ENCODE results near the gene THSD7B.

The THSD7B gene

GRCh38 chr2:137133225-137133624 lies 367.9 kb downstream of the THSD7B start:
- H3K36me3 ChIP-seq (ENCODE audit: control insufficient read depth, low read length), result no peaks in the 10 kb centered on the region
- no peaks in the 10 kb centered on the region for H3K9me2 ChIP-seq (replicated peaks; ENCODE audit: control insufficient read depth, low read length)
- H3F3A ChIP-seq (ENCODE audit: control insufficient read depth, insufficient read depth), result no peaks in the 10 kb centered on the region
- H3K27ac ChIP-seq (ENCODE audit: low read depth, low read length), result no peak overlapping the region
- H3K4me3 ChIP-seq (ENCODE audit: low read length), result no peak overlapping the region
- H3K9me3 ChIP-seq (ENCODE audit: control insufficient read depth, insufficient read depth, low read length), result no peaks in the 10 kb centered on the region
- H3K4me1 ChIP-seq (ENCODE audit: control insufficient read depth, low read length), result no peaks in the 10 kb centered on the region
- H4K20me1 ChIP-seq (ENCODE audit: control insufficient read depth, insufficient read depth, low read depth, low read length), result no peaks in the 10 kb centered on the region
- H3K27me3 ChIP-seq (ENCODE audit: control insufficient read depth, low read length), result no peaks in the 10 kb centered on the region
- TF ChIP-seq CTCF (IDR thresholded peaks at IDR 0.05; ENCODE audit: low read depth, low read length, poor library complexity, severe bottlenecking), result no peak
- TF ChIP-seq EZH2phosphoT487 (IDR thresholded peaks at IDR 0.05; ENCODE audit: borderline replicate concordance, low read length), result no peak
- H3K79me2 ChIP-seq (ENCODE audit: control insufficient read depth, low read length), result no peaks in the 10 kb centered on the region
- H3K4me2 ChIP-seq (ENCODE audit: low read length), result no peak overlapping the region

GRCh38 chr2:137138263-137138662 lies 372.9 kb downstream of the THSD7B start:
- Histone ChIP-seq H3K4me1 (ENCODE audit: control insufficient read depth, low read length) (no peaks in the 10 kb centered on the region), H3K79me2 (ENCODE audit: control insufficient read depth, low read length) (no peaks in the 10 kb centered on the region), H4K20me1 (ENCODE audit: control insufficient read depth, insufficient read depth, low read depth, low read length) (no peaks in the 10 kb centered on the region), H3K9me2 (replicated peaks; ENCODE audit: control insufficient read depth, low read length) (no peaks in the 10 kb centered on the region), H3K36me3 (ENCODE audit: control insufficient read depth, low read length) (no peaks in the 10 kb centered on the region), H3K9me3 (ENCODE audit: control insufficient read depth, insufficient read depth, low read length) (no peaks in the 10 kb centered on the region), H3K4me2 (ENCODE audit: low read length) (no peak overlapping the region), H3K27me3 (ENCODE audit: control insufficient read depth, low read length) (no peaks in the 10 kb centered on the region), H3K4me3 (ENCODE audit: low read length) (no peak overlapping the region), H3K27ac (ENCODE audit: low read depth, low read length) (no peak overlapping the region), H3F3A (ENCODE audit: control insufficient read depth, insufficient read depth) (no peaks in the 10 kb centered on the region)
- TF ChIP-seq EZH2phosphoT487 (IDR thresholded peaks at IDR 0.05; ENCODE audit: borderline replicate concordance, low read length) (no peak), CTCF (IDR thresholded peaks at IDR 0.05; ENCODE audit: low read depth, low read length, poor library complexity, severe bottlenecking) (no peak)

- H3K27me3 ChIP-seq (ENCODE audit: control insufficient read depth, low read length), result no peaks in the 10 kb centered on the region
- no peak overlapping the region for H3K4me2 ChIP-seq (ENCODE audit: low read length)
- TF ChIP-seq CTCF (IDR thresholded peaks at IDR 0.05; ENCODE audit: low read depth, low read length, poor library complexity, severe bottlenecking) (no peak), EZH2phosphoT487 (IDR thresholded peaks at IDR 0.05; ENCODE audit: borderline replicate concordance, low read length) (no peak)
- H3K9me2 ChIP-seq (replicated peaks; ENCODE audit: control insufficient read depth, low read length), result no peaks in the 10 kb centered on the region
- H4K20me1 ChIP-seq (ENCODE audit: control insufficient read depth, insufficient read depth, low read depth, low read length), result no peaks in the 10 kb centered on the region
- no peaks in the 10 kb centered on the region for H3K9me3 ChIP-seq (ENCODE audit: control insufficient read depth, insufficient read depth, low read length)
- no peak overlapping the region for H3K27ac ChIP-seq (ENCODE audit: low read depth, low read length)
- no peaks in the 10 kb centered on the region for H3K79me2 ChIP-seq (ENCODE audit: control insufficient read depth, low read length)
- H3F3A ChIP-seq (ENCODE audit: control insufficient read depth, insufficient read depth), result no peaks in the 10 kb centered on the region
- H3K36me3 ChIP-seq (ENCODE audit: control insufficient read depth, low read length), result no peaks in the 10 kb centered on the region
- no peak overlapping the region for H3K4me3 ChIP-seq (ENCODE audit: low read length)
- H3K4me1 ChIP-seq (ENCODE audit: control insufficient read depth, low read length), result no peaks in the 10 kb centered on the region
Measured at GRCh38 chr2:137151731-137152130, 386.4 kb downstream of the THSD7B start.

- H4K20me1 ChIP-seq (ENCODE audit: control insufficient read depth, insufficient read depth, low read depth, low read length), result no peaks in the 10 kb centered on the region
- no peaks in the 10 kb centered on the region for H3K4me1 ChIP-seq (ENCODE audit: control insufficient read depth, low read length)
- H3K27ac ChIP-seq (ENCODE audit: low read depth, low read length), result no peak overlapping the region
- no peaks in the 10 kb centered on the region for H3K9me3 ChIP-seq (ENCODE audit: control insufficient read depth, insufficient read depth, low read length)
- H3F3A ChIP-seq (ENCODE audit: control insufficient read depth, insufficient read depth), result no peaks in the 10 kb centered on the region
- H3K9me2 ChIP-seq (replicated peaks; ENCODE audit: control insufficient read depth, low read length), result no peaks in the 10 kb centered on the region
- H3K27me3 ChIP-seq (ENCODE audit: control insufficient read depth, low read length), result no peaks in the 10 kb centered on the region
- H3K4me3 ChIP-seq (ENCODE audit: low read length), result no peak overlapping the region
- no peaks in the 10 kb centered on the region for H3K79me2 ChIP-seq (ENCODE audit: control insufficient read depth, low read length)
- H3K36me3 ChIP-seq (ENCODE audit: control insufficient read depth, low read length), result no peaks in the 10 kb centered on the region
- H3K4me2 ChIP-seq (ENCODE audit: low read length), result no peak overlapping the region
- TF ChIP-seq EZH2phosphoT487 (IDR thresholded peaks at IDR 0.05; ENCODE audit: borderline replicate concordance, low read length) (no peak), CTCF (IDR thresholded peaks at IDR 0.05; ENCODE audit: low read depth, low read length, poor library complexity, severe bottlenecking) (no peak)
Measured at GRCh38 chr2:137154946-137155345, 389.6 kb downstream of the THSD7B start.

All from DOHH2 (cell line).